ENCODE measurements around the gene PKHD1. TPM values are rescaled to one million over a fixed set of nuclear protein-coding genes. Genes with fewer than 3 reads are reported as not detected.

Gene PKHD1
- total RNA-seq, 2 donors from 2014 or later, result 33.3 to 53.4 TPM

DNA sequence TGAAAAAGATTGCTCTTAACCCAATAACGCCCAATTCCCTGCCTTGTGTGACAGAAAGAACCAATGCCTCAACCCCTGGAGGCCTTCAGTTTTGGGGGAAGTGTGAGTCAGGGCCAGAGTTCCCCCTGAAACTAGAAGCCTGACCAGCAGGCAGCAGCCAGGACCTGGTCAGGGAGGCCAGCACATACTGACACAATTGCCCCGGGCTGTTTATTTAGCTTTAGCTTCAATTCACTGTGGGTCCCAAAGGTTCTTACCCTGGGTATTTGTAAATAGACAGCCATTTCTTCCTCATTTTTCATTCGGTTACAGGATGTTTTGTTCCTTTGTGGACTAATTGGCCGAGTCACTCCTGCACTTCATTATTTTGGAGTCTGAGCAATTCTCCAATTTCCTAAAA, 195.6 kb downstream of the PKHD1 start:
- 59 to 66% methylated on average over 4 of the region's 4 CpGs for WGBS, 2 donors
- ATAC-seq (no peak), DNase-seq (no peak)
- H3K4me1 ChIP-seq, result no peaks in the 10 kb centered on the region
- H3K27ac ChIP-seq, result no peak overlapping the region
- no peak overlapping the region for H3K4me3 ChIP-seq
- TF ChIP-seq POLR2A (IDR thresholded peaks at IDR 0.05) (no peak), CTCF (IDR thresholded peaks at IDR 0.05) (no peak)
- no peaks in the 10 kb centered on the region for H3K27me3 ChIP-seq
- H3K36me3 ChIP-seq (replicated peaks in 1 of 2; ENCODE audit: insufficient read depth in 1 of 2, low read depth in 2 of 2), result peaks cover 0 to 2% of the 10 kb centered on the region in 2 donors
- intact Hi-C loops (cut with DNase I), result no loop called here
- no peaks in the 10 kb centered on the region for H3K9me3 ChIP-seq

DNA sequence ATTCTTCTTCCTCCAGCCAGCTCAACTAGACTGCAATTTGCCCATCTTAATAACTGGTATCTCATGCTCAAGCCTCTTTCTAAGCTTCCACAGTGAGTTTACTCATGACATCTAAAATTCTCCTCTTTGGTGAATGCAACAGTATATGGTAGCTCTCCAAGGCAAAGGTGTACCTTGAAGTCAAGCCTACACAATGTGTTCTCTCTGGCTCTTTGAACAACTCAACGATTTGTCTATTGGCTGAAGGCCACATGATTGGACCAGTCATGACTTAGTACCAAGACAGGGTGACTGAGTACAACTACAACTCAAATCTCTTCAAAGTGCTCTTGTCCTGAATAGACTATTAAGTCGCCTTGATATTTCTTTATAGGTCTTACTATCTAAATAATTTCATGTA, 199.6 kb downstream of the PKHD1 start:
- 44% methylated on average over 2 of the region's 2 CpGs for WGBS, 2 donors
- no peaks in the 10 kb centered on the region for H3K4me1 ChIP-seq
- no peak overlapping the region for H3K4me3 ChIP-seq
- H3K36me3 ChIP-seq (replicated peaks in 1 of 2; ENCODE audit: insufficient read depth in 1 of 2, low read depth in 2 of 2), result peaks cover 0 to 2% of the 10 kb centered on the region in 2 donors
- intact Hi-C loops (cut with DNase I), result no loop called here
- ATAC-seq (no peak), DNase-seq (no peak)
- H3K9me3 ChIP-seq, result no peaks in the 10 kb centered on the region
- TF ChIP-seq CTCF (IDR thresholded peaks at IDR 0.05), result no peak
- TF ChIP-seq POLR2A (IDR thresholded peaks at IDR 0.05), result no peak
- H3K27me3 ChIP-seq, result peaks cover 0 to 4% of the 10 kb centered on the region in 2 donors
- H3K27ac ChIP-seq, result no peak overlapping the region

GRCh38 chr6:51885957-51886356, 201.5 kb downstream of the PKHD1 start:
- Histone ChIP-seq H3K4me1 (no peaks in the 10 kb centered on the region), H3K4me3 (no peak overlapping the region), H3K27me3 (peaks cover 0 to 4% of the 10 kb centered on the region in 2 donors), H3K9me3 (no peaks in the 10 kb centered on the region), H3K36me3 (replicated peaks in 1 of 2; ENCODE audit: insufficient read depth in 1 of 2, low read depth in 2 of 2) (peaks cover 0 to 2% of the 10 kb centered on the region in 2 donors), H3K27ac (no peak overlapping the region)
- ATAC-seq (no peak), DNase-seq (no peak)
- intact Hi-C loops (cut with DNase I), result no loop called here
- 48 to 62% methylated on average over 2 of the region's 2 CpGs for WGBS, 2 donors
- TF ChIP-seq CTCF (IDR thresholded peaks at IDR 0.05) (no peak), POLR2A (IDR thresholded peaks at IDR 0.05) (no peak)

- Histone ChIP-seq H3K9me3 (no peaks in the 10 kb centered on the region), H3K27ac (no peak overlapping the region), H3K4me1 (no peaks in the 10 kb centered on the region), H3K4me3 (no peak overlapping the region), H3K27me3 (no peaks in the 10 kb centered on the region), H3K36me3 (replicated peaks in 1 of 2; ENCODE audit: insufficient read depth in 1 of 2, low read depth in 2 of 2) (no peaks in the 10 kb centered on the region)
- DNase-seq (peak in 1 of 4 donors; percentile 13), ATAC-seq (no peak)
- intact Hi-C loops (cut with DNase I), result no loop called here
- TF ChIP-seq POLR2A (IDR thresholded peaks at IDR 0.05) (no peak), CTCF (IDR thresholded peaks at IDR 0.05) (no peak)
These were observed 218.6 kb downstream of the PKHD1 start for GRCh38 chr6:51868591-51869355.

DNA sequence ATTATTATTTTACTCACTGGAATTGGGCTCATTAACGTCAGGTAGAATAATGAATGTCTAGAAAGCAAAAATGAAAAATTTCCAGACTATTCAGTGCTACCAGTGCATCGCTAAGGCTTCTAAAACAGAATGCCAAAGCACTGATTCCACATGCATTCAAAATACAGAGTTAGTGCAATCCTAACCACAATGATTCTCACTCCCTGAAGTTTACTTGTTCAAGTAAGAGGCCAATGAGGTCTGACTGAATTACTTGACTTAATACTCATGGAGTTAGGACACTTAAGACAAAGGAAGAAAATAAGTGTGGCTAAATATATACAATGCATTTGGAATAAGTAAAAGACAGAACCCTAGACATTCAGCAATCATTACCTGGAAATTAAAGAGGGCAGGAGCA, 220.5 kb downstream of the PKHD1 start:
- Histone ChIP-seq H3K4me3 (no peak overlapping the region), H3K27me3 (no peaks in the 10 kb centered on the region), H3K27ac (no peak overlapping the region), H3K4me1 (no peaks in the 10 kb centered on the region), H3K9me3 (no peaks in the 10 kb centered on the region), H3K36me3 (replicated peaks in 1 of 2; ENCODE audit: insufficient read depth in 1 of 2, low read depth in 2 of 2) (no peaks in the 10 kb centered on the region)
- ATAC-seq, result no peak
- DNase-seq, result no peak
- 22 to 26% methylated on average over 2 of the region's 2 CpGs for WGBS, 2 donors
- no peak for TF ChIP-seq CTCF (IDR thresholded peaks at IDR 0.05)
- TF ChIP-seq POLR2A (IDR thresholded peaks at IDR 0.05), result no peak
- intact Hi-C loops (cut with DNase I), result no loop called here

Measured in body of pancreas (tissue), 4 donors.